NCI-H2196 (cell line): ENCODE results near the gene DRC3.
"Not testable (repeated sequence)": the region's sequence is repeated elsewhere in the genome, so short reads cannot be mapped to it uniquely, and the experiment has no call there.

ENCODE experiments used
- DNase-seq: peaks from one replicate; lab custom pipeline; 2025; ENCODE audit not compliant: unreplicated experiment; lab: John Stamatoyannopoulos, UW

The DRC3 gene

DNA sequence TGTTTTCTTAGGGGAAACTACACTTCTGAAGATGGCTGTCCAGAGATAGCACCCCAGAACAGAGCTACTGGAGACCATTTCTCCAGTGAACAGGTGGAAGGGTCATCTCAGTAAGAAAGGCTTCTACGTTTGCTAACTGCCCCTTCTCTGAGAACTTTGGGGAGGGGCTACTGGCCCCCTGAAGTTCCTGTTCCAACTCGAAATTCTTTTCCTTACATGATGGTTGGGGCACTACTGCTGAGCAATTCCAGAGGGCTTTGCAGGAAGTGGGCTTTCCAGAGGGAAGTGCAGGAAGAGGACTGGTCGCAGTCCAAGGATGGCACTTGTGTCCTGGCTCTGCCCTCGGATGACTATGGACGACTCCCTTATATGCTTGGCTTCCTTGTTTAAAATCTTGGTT is 31.6 kb upstream of the DRC3 start:
- DNase-seq = no peak

DNA sequence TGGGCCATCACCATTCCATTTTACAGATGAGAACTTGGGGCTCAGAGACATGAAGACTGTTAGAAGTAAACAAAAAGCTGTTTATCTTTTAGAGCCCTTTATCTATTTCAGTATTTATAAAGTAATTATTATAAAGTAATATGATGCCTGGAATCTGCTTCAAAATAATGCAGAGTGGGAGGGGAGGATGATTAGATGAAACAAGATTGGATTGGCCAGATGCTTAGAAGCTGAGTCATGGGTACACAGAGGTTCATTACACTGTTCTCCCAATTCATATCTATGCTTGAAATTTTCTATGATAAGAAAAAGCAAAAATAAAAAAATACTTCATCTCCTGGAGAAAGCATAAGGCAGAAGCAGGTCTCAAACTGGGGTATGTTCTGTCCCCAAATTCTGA is 29.8 kb upstream of the DRC3 start:
- DNase-seq = no peak

DNA sequence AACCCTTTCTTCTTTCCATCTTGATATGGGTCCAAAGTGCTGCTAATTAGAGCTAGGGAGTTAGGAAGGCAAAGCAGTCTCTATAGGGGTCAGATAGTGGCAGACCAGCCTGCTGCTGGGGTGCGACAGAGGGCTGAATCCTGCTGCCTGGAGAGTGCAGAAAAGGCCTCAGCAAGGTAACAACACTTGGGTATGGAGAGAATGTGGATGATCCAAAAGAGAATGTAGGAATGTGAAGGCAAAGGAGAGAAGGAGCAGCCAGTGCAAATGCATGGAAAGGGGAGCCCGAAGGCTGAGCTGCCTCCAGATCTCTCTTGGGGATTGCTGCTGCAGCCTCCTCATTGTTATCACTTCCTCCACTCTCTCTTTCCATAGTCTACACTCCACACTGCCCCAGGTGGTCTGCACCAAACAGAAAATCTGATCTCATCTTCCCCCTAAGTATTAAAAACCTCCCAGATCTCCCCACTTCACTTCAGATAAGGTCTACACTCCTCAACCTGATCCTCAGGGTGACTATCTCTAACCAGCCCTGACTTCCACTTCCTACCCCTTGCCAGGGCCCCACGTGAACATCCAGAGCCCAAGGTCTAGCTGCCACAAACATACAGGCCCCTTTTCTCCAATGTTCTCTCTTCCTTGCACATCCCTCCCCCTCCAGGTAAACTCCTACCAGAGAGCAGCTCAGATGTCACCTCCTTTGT is 29.2 kb upstream of the DRC3 start:
- DNase-seq = no peak

DNA sequence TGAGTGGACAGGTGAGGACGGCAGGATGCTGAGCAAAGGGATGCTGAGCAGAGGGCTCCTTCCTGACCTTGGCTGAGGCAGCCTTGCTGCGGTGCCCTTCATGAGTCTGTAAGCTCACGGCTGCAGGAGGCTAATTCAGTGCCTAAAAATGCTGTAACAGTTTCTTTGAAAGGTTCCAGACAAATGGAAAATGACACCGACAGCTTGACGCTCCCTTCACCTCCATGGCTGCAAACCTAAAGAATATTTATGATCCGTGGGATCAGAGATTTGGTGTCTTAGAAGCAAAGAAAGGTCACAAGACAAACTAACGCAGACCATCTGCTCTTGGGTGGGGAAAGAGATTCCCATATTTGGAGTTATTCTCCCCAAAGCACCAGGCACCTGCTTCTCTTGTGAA is 28.4 kb upstream of the DRC3 start:
- no peak for DNase-seq

DNA sequence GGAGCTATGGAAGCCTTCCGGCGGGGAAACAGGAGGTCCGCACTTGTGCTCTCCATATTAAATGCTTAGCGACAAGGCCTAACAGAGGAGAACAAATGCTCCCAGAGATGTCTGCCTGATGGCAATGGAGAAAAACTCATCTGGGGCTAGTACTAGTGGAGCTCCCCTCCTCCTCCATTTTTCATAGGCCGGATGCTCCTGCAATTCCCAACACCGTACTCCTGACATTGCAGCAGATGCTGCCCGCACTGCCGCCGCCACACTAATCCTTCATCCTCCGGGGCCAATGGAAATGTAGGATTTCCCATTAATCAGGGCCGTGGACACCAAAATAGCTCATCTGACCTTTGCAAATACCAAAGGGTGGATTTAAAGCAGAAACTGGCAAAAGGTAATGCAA is 27.9 kb upstream of the DRC3 start:
- no peak for DNase-seq

DNA sequence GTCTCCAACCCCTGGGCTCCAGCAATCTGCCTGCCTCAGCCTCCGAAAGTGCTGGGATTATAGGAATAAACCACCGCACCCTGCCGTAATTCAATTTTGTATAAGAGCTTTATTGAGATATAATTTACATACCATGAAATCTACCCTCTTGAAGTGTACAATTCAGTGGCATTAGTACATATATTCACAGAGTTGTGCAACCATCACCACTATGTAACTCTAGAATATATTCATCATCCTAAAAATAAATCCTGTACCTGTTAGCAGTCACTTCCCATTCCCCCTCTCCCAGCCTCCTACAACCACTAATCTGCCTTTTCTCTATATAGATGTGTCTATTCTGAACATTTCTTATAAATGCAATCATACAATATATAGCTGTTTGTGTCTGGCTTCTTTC is 26.6 kb upstream of the DRC3 start:
- no peak for DNase-seq

DNA sequence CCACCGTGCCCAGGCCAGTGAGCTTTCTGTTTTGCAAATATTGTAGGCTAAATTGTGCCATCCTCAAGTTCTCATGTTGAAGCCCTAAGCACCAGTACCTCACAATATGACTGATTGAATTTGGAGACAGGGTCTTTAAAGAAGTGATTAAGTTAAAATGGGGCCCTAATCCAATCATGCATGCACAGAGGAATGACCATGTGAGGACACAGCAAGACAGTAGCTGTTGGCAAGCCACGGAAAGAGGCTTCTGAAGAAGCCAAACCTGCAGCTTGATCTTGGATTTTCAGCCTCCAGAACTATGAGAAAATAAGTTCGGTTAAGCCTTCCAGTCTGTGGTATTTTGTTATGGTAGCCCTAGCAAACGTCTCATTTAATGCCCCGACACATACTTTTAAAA is 25.4 kb upstream of the DRC3 start:
- DNase-seq = no peak

DNA sequence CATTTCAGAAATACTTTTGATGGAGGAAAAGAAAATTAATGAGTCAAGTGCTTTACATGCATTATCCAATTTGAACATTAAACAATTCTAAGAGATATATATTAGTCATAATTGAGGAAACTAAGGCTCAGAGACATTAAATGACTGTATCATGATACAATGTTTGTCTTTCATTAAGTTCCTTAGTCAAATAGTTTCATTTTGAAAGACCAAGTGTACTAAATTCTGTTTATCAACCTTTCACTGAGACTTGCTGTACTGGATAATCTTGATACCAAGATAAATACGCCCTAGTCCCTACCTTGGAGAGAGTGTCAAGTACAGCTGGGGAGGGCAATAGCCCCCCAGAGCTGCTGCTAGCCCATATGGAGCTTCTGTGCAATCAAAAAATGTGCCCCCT is 24.7 kb upstream of the DRC3 start:
- DNase-seq = no peak

DNA sequence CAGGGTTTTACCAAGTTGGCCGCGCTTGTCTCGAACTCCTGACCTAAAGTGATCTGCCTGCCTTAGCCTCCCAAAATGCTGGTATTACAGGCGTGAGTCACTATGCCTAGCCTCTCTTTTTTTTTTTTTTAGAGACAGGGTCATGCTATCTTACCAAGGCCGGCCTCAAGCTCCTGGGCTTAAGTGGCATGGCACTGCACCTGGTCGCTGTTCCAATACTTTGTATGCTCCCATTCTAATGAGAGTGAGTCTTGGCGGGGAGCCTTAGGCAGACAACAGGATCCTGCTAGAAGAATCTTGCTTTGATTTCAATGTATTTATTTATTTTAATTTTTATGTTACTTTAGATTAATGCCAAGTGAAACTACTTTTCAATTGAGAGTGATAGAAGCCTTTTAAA is 22.3 kb upstream of the DRC3 start:
- no peak for DNase-seq

DNA sequence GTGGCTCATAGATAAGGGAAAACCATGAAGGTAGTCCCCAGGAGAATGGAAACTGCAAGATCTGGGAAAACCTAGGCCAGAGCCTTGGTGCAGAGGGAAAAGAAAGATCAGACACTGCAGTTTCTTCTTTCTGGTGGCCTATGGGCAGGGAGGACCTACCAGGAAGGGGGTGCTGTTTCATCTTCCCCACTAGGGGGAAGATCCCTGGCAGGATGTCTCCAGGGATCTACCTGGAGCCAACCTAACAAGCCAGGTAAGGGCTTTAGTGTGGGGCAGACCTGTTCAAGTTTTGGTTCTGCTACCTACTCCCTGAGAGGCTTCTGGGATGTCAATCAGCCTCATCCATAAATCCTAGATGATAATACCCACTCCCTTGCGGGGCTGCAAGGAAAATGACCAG is 21.9 kb upstream of the DRC3 start:
- DNase-seq = no peak

DNA sequence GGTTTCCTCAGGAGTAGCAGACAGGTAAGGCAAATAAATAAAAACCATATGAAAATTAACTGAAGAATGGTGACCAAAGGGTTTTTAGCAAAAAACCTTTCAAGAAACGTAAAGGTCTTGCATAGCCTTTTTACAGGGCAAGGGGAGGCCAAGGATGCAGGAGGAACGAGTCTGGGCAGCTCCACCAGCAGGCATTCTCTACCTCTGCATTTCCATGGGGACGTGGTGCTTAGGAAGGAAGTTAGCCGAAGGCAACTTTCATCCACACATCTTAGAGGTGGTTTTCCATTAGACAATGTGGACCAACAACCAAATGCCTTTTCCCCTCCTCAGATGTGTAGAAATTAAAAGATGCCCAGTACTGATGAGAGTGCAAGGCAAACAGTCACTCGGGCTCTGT is 21.1 kb upstream of the DRC3 start:
- no peak for DNase-seq

DNA sequence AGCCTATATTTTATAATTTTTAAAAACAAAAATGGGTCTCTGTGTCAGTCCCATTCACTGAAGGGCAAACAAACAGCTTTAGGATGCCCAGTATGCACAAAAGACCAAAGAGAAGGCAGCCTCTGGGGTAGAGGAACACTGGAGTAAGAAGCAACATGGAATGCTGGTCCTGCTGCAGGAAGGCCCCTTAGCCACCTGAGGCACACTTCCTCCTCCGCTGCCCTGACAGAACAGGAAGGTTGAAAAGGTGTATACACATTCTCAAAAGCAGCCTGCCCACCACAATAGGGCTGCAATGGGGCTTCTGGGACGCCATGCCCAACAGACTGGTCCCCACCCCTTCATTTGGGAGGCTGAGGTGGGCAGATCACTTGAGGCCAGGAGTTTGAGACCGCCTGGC is 20.0 kb upstream of the DRC3 start:
- no peak for DNase-seq

DNA sequence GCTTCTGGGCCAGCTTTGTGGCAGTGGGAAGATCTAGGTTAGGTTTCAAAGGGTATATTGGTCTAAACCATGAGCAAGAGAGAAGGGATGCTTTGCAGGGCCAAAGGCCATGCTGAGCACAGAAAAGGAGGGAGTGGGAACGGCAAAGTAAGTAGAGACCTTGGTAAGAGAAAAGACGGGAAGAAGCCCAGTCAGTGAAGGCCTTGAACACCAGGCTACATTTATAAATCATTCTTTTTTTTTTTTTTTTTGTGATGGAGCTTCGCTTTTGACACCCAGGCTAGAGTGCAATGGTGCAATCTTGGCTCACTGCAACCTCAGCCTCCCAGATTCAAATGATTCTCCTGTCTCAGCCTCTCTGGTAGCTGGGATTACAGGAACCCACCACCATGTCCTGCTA is 18.6 kb upstream of the DRC3 start:
- no peak for DNase-seq

DNA sequence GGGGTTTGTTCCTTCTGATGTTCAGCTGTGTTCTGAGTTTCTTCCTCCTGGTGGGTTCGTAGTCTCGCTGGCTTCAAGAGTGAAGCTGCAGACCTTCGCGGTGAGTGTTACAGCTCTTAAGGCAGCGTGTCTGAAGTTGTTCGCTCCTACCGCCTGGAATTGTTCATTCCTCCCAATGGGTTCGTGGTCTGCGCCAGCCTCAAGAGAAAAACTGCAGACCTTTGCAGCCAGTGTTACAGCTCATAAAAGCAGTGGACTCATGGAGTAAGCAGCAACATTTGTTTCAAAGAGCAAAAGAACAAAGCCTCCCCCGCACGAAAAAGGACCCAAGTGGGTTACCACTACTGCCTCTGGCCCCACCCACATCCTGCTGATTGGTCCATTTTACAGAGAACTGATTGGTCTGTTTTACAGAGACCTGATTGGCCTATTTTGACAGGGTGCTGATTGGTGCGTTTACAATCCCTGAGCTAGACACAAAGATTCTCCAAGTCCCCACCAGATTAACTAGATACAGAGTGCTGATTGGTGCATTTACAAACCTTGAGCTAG is 16.8 kb upstream of the DRC3 start:
- DNase-seq = not testable (repeated sequence)

DNA sequence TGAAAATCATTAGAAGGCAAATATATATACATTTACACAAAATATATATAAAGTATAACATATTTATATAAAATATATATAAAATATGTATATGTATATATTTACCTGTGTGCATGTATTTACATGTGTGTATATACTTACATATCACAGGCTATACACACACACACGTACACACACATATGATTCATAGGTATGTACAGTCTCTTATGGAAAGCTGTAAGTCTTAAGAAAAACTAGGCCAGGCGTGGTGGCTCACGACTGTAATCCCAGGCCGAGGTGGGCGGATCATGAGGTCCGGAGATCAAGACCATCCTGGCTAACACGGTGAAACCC is 15.1 kb upstream of the DRC3 start:
- no peak for DNase-seq

DNA sequence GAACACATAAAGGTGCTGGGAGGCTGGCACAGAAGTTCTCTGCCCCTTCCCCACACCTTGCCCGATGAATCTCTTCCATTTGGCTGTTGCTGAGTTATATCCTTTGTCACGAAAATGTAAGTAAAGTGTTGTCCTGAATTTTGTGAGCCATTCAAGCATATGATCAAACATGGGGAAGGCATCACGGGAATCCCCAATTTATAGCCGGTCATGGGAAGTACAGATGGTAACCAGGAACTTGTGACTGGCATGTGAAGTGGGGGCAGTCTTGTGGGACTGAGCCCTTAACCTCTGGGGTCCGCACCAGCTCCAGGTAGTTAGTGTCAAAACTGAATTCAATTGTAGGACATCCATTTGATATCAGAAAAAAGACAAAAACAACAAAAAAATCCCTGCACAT is 13.7 kb upstream of the DRC3 start:
- no peak for DNase-seq

DNA sequence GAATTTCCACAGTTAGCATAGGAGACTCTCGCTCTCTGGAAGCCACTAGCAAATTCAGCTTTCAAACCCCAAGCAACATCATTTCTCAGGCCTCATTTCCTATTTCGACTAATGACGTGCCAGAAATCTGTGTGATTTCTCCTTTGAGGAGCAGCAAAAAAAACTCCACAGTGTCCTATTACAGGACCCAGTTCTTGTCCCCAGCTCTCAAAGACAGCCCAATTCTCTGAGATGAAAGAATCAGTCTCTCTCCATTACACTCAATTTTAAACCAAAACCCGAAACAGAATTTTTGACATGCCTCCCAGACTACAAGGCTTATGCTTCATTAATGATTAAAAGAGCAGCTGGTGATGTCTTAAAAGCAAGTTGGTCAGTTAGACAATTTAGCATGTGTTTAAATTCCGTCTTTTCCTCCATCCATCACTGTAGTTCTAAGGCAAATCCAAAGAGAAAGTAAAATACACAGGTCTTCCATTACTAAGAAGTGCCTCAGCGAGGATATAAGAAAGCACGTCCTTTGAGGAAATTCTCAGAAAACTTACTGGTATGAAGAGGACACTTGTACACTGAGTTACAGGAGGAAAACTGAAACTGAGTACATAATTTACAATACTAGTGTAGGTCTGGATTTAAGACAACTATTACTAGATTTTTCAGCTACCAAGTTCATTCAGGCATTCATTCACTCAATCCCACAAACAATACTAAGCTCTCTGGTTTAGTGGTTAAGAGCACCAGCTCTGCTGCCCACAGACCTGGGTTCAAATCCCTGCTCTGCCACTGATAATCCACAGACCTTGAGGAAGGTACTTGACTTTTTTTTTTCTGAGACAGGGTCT is 12.9 kb upstream of the DRC3 start:
- no peak for DNase-seq

DNA sequence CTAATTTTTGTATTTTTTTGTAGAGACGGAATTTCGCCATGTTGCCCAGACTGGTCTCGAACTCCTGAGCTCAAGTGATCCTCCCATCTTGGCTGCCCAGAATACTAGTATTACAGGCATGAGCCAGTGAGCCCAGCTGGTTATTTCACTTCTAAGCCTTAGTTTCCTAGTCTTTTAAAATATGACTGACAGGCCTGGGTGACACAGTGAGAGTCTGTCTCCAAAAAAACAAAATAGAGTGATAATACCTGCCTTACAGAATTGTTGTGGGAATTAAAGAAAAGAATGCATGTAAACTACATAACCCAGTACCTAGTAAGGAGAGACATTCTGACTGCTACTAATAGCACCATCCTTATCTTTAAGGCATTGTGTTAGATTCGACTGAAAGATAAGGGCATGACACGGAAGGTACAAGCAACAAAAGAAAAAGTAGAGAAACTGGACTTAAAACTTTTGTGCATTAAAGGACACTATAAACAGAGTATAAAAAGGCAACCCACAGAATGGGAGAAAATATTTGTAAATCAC is 12.1 kb upstream of the DRC3 start:
- no peak for DNase-seq

DNA sequence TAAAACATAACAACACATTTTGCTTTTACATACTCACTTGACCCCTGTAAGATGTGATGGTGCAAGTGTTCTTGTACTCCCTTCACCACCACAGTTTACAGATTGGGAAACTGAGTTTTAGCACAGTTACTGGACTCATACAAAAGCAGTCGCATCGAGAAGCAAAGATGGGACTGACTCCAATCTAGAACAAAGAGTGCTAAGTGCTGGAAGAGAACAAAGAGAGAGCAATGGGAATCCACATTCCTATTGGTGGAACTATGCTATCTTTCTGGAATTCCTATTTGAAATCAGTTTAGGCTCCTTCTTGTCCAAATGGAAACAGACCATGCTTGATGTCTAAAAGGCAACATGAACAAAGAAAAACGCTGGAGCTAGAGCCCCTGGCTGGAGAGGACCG is 9.6 kb upstream of the DRC3 start:
- no peak for DNase-seq

DNA sequence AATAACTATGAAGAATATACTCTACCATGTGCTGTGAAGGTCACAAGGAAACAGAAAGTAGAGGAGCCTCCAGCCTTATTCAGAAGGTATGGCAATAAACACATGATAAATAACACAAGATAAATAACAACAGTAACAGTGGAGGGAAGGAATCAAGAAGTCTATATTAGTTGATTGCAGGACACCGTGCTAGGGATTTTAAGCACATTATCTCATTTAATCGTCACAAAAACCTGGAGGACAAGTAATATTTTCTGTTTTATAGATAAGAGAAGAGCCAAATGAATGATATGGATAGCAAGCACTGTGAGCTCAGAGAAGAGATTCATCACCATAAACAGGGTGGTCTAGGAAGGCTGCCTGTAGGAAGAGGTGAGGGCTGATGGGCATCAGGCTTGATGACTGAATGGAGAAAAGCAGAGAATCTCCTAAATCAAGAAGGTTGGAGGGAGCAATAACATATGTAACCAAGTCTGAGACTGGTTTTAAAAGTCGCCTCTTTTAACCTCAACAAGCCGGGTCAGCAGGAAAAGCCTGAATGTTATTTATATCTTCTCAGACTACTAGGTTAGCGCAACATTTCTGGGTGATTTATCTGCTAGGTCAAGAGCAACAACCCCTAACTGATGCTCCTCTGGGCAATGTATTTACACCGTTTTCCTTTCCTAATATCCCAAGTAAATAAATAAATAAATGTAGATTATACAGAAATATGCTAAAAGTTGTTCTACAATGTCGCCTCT is 8.8 kb upstream of the DRC3 start:
- DNase-seq = no peak

DNA sequence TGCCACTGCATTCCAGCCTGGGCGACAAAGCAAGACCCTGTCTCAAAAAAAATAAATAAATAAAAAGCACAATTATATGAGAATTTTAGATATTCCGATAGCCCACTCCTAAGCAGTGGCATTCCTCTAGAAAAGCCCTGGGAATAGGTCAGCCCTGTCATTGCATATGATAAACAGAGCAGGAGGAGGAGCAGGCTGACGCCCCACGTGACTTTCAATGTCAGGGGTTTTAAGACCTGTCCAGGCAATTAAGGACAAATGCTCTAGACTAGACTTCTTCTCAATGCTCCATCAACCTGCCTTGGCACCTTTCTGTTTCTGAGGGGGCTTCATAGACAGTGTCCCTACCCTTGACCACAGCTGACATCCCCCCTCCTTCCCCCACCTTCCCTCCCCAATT is 8.0 kb upstream of the DRC3 start:
- no peak for DNase-seq
